Fibroblast of pulmonary artery (primary cell): ENCODE results near the gene UVRAG.

Experiments used
- DNase-seq: peaks from one replicate; pipeline ENCODE4 v3.0.0-alpha.2; 2010; ENCODE audit warnings: low read depth
- H3K4me3 ChIP-seq: replicated peaks from 2 replicates; pipeline ENCODE4 v1.5.1; 2011; ENCODE audit warnings: low read depth, mild to moderate bottlenecking, control low read depth, low read length, moderate library complexity
- TF ChIP-seq, protein P1 (sequence below): IDR thresholded peaks from 2 replicates; pipeline ENCODE4 v1.5.1; 2011; ENCODE audit warnings: mild to moderate bottlenecking, control low read depth, low read length, inconsistent platforms; ENCODE audit errors: missing control alignments

The UVRAG gene

GRCh38 chr11:75778962-75779361, 36.0 kb upstream of the UVRAG start:
- no peak overlapping the region for H3K4me3 ChIP-seq
- no peak for DNase-seq
- TF ChIP-seq, protein P1, sequence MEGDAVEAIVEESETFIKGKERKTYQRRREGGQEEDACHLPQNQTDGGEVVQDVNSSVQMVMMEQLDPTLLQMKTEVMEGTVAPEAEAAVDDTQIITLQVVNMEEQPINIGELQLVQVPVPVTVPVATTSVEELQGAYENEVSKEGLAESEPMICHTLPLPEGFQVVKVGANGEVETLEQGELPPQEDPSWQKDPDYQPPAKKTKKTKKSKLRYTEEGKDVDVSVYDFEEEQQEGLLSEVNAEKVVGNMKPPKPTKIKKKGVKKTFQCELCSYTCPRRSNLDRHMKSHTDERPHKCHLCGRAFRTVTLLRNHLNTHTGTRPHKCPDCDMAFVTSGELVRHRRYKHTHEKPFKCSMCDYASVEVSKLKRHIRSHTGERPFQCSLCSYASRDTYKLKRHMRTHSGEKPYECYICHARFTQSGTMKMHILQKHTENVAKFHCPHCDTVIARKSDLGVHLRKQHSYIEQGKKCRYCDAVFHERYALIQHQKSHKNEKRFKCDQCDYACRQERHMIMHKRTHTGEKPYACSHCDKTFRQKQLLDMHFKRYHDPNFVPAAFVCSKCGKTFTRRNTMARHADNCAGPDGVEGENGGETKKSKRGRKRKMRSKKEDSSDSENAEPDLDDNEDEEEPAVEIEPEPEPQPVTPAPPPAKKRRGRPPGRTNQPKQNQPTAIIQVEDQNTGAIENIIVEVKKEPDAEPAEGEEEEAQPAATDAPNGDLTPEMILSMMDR = no peak

DNA sequence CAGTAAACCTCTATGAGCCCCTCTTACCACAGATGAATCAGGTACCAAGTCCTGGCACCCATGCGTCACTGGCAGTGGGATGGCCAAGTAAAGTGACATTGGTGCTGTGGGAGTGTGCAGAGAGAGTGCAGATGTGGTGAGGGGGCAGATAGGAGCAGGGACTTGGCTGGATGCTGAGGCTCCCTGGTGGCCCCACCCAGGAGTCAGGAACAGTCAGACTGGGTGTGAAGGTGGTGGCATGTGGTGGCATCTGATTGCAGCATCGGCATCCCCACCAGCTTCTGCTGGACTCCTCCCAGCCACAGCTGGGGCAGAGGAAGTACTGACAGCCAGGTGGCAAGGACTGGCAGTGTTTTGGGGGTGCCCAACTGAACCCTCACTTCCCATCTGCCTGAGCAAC, 35.0 kb upstream of the UVRAG start:
- DNase-seq = no peak
- TF ChIP-seq, protein P1 = no peak
- H3K4me3 ChIP-seq = no peak overlapping the region

DNA sequence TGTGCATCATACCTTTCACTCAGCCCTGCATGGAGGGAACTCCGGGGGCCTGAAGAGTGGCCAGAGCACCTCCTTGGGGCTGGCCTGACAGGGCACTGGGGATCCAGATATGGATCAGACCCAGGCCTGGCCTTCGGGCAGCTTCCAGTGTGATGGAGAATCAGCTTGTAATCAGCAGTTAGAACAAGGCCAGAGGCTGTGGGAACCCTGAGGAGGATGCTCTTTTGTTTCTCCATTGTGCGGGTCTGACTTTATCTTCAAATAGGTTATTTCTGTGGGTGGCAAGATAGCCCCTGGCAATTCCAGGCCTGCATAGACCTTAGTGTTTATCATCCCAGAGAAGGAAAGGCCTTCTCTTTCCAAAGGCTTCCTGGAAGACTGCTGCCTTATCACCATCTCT, 34.1 kb upstream of the UVRAG start:
- DNase-seq = no peak
- no peak overlapping the region for H3K4me3 ChIP-seq
- TF ChIP-seq, protein P1 = no peak

GRCh38 chr11:75781296-75781695, 33.7 kb upstream of the UVRAG start:
- TF ChIP-seq, protein P1 = no peak
- no peak overlapping the region for H3K4me3 ChIP-seq
- DNase-seq = no peak

DNA sequence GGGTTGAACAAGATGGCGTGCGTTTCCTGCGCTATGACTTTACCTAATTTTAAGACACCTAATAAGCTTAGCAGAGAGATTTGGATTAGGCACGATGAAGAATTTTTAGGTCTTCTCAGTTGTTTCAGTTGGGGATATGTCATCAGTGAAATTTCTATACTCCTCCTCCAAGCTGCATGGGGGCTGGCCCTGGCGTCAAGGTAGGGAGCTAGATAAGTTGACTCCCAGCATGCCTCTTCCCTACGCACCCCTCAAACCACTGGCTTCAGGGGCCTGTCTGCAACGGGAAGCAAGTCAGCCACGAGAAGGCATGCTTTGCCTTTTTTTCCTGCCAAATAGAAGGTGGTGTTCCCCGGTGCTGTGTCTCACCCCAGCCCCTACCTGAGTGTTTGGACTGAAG, 33.2 kb upstream of the UVRAG start:
- DNase-seq = no peak

DNA sequence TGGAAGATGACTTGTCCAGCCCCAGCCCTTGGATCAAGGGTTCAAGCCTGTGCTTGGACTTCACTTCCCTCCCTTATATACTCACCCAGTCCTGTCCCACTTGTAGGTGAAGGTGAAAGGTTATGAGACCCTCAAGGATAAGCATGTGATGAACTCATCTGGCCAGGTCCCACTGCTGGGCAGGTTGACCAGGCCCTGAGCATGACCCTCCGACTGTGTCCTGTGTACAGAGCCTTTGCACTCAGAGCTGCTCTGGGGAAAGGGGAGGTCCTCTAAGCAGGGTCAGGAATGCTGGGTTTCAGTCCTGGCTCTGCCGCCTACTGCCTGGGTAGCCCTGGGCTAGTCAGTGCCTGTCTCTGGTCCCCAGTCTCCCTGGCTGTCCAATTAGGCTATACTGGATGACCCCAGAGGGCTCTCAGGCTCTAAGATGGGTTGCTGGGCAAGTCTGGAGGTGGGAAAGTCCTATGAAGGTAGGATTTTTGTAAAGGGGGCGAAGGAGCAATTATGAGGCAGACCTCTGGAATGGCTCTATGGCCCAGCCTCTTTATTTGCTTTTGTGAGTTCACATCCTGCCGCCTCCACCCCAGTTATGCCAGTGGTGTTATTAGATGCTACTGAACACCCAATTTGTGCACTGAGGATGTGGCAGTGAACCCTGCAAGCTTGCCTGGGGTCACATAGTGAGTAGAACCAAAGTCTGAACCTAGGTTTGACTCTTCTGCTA, 32.3 kb upstream of the UVRAG start:
- no peak for DNase-seq
- TF ChIP-seq, protein P1 = no peak
- no peak overlapping the region for H3K4me3 ChIP-seq

More for the DNA sequence above, 33.2 kb upstream of the UVRAG start:
- TF ChIP-seq, protein P1 = no peak
- H3K4me3 ChIP-seq = no peak overlapping the region

- no peak for DNase-seq
- H3K4me3 ChIP-seq = no peak overlapping the region
- TF ChIP-seq, protein P1 = no peak
Observed at GRCh38 chr11:75783416-75784084, 31.5 kb upstream of the UVRAG start.
